Frontal cortex (tissue), 4 donors: ENCODE measurements around the gene SLC1A6. TPM values are rescaled to one million over a fixed set of nuclear protein-coding genes. Genes with fewer than 3 reads are reported as not detected.
A peak's percentile ranks its signal among the peaks of the same experiment; 100 is the strongest.
"Not testable (repeated sequence)": the region's sequence is repeated elsewhere in the genome, so short reads cannot be mapped to it uniquely, and the experiment has no call there.

Source experiments
- DNase-seq, 2 donors: peaks; one replicate each; pipeline ENCODE4 v3.0.0; 2012; ENCODE audit warnings: low spot score in 2 of 2
- FAIRE-seq: peaks from 2 replicates; lab custom pipeline; 2012; peaks lifted over from hg19 to GRCh38; lab: Jason Lieb, UNC
- total RNA-seq: library from RNA; depleted of rRNA; stranded (reverse); fragments of >200 nt; gene quantifications from one replicate; pipeline ENCODE4 v1.2.3, GENCODE V29; 2014
- donor health status: control.
- donor health status: control.
- donor health status: control.

Gene SLC1A6
- total RNA-seq, 1 donor from 2014 or later, result 54.6 TPM

DNA sequence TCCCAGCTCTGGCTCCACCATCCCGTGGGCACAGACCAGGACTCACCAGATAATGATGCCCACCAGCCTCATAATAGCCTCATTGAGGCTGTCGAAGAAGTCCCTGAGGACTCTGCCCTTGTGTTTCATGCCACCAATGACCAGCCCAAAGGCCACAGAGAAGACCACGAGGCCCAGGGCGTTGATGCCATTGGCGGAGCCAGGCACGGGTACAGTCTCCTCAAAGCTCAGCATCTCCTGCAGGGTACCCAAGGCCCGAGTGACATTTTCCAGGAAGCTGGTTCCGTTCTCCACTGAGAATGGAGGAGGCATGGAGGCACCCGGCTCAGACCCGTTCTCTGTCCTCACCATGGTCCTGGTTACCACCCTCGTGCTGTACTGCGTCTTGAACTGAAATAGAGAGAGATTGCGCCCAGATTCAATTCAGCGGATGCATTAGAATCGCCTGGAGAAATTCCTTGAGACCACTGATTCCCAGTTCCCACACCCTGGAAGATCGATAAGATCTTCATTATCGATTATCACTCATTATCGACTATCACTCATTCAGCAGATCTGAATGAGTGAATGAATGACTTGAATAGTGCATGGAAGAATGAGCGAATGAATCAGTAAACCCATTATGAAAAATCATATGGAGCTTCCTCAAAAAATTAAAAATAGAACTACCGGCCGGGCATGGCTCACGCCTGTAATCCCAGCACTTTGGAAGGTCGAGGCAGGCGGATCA is 17.5 kb downstream of the SLC1A6 start:
- FAIRE-seq (no peak), DNase-seq (no peak)

DNA sequence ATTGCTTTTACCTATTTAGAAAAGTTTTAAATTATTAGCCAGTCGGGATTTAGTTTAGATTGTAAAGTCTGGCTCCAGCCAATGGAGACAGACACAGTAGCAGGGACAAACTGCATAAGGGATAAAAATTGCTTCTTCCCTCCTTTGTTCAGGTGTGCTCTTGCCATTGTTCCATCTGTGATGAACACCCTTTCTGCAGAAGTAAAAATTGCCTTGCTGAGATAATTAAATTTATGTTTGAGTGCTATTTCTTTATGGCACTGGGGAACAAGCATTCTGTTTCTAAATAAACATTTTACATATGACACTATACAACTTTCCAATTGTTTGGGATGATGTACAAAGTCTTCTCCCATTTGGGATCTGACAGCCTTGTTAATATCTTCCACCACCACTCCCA is 20.4 kb downstream of the SLC1A6 start:
- DNase-seq (no peak), FAIRE-seq (no peak)

DNA sequence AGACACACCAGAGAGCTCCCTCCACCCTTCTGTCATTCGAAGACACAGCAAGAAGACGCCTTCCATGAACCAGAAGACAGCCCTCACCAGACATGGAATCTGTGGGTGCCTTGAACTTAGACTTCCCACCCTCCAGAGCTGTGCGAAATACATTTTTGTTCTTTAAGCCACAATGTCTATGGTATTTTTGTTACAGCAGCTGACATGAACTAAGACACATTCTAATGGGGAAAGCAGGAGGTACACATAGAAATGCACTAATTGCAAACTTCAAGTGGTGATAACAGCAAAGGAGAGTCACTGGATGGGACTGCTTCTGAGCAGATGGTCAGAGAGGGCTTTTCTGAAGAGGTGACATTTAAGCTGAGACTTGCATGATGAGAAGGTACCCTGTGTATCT is 22.2 kb downstream of the SLC1A6 start:
- FAIRE-seq (no peak), DNase-seq (no peak)

DNA sequence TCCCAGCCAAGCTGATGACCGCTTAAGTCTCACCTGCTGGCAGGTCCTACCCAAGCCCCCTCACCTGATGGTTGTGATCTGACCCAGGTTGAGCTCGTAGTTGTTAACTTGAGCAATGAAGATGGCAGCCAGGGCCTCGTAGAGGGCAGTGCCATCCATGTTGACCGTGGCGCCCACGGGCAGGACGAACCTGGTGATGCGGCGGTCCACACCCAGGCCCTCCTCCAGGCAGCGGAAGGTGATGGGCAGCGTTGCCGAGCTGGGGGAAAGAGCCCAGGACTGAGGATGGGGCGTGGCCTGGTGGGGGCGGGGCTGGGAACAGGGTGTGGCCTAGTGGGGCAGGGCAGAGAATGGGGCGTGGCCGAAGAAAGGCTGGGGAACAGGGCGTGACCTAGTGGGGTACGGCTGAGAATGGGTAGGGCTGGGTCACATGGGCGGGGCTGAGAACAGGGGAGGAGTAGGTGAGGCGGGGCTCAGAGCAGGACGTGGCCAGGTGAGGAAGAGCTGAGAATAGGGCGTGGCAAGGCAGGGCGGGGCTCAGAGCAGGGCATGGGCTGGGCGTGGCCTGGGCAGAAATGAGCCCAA is 25.5 kb downstream of the SLC1A6 start:
- FAIRE-seq (no peak), DNase-seq (no peak)

DNA sequence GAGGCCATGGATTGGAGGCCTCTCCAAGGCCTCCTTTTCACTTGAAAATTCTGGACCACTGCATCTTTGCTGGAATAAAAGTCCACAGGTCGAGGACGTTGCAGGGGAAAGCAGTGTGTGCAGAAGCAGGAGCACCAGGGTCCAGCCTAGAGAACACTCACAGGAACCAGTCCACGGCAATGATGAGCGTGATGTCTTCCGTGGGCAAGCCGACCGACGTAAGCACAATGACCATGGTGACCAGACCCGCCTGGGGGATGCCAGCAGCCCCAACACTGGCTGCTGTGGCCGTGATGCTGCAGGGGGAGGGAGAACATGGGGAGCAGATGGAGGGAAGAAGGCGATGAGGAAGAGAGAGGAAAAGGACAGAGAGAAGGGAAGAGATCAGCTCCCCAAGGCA is 26.9 kb downstream of the SLC1A6 start:
- FAIRE-seq, result no peak
- no peak for DNase-seq

GRCh38 chr19:14950421-14950820 is 29.2 kb downstream of the SLC1A6 start:
- FAIRE-seq (no peak), DNase-seq (no peak)

DNA sequence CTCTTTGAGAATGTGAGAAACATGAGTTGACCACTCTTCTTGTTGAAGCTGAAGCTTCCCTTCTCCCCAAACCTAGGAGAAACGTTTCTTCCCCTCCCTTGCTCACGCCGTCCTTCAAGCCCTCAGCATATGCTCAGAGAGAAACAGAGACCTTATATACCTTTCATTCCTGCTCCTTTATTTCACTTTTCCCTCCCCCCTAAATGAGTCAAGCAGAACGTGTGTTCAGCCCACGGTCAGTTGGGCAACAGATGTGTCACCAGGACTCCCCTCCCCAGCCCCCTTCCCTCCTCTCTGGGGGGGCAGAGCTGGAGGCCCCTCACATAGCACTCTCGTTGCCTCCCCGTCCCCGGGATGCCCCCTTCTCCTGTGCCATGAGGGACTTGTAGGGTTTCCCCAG is 29.8 kb downstream of the SLC1A6 start:
- DNase-seq, result no peak
- no peak for FAIRE-seq

- DNase-seq, FAIRE-seq: not testable (repeated sequence)
These were observed 30.3 kb downstream of the SLC1A6 start for GRCh38 chr19:14949413-14949812.

- no peak for DNase-seq
- FAIRE-seq, result no peak
These were observed 35.2 kb downstream of the SLC1A6 start for GRCh38 chr19:14944456-14944855.

- FAIRE-seq (no peak), DNase-seq (peak in 1 of 2 donors; percentile 24)
These were observed 36.1 kb downstream of the SLC1A6 start for GRCh38 chr19:14943601-14944000.

- FAIRE-seq (no peak), DNase-seq (no peak)
These were observed 38.5 kb downstream of the SLC1A6 start, which contains the start of gene OR7C2 for GRCh38 chr19:14941189-14941588. Gene OR7C2, plus strand, starts transcription at chr19:14941489. Its CDS starts 0 bp downstream, at chr19:14941489.

DNA sequence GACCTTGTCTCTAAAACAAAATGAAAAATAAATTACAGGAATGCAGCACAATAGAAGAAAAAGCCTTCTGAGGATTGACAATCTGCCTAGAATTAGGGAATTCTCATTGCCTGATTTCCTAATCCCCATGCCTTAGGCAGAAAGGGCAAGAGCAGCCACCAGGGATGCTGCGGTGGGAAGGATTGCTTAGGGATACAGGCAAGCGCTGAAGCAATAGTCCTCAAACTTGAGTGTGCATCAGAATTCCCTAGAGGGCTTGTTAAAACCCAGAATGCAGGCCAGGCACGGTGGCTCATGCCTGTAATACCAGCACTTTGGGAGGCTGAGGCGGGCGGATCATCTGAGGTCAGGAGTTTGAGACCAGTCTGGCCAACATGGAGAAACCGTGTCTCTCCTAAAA is 39.4 kb downstream of the SLC1A6 start:
- FAIRE-seq, result no peak
- no peak for DNase-seq

GRCh38 chr19:14933506-14933905 is 46.2 kb downstream of the SLC1A6 start:
- FAIRE-seq, result no peak
- no peak for DNase-seq

- no peak for FAIRE-seq
- DNase-seq, result no peak
These were observed 62.8 kb downstream of the SLC1A6 start for GRCh38 chr19:14916848-14917247.

- no peak for FAIRE-seq
- DNase-seq, result no peak
These were observed 64.5 kb downstream of the SLC1A6 start for GRCh38 chr19:14915116-14915515.

- DNase-seq (no peak), FAIRE-seq (no peak)
These were observed 73.0 kb downstream of the SLC1A6 start for GRCh38 chr19:14906711-14907110.

DNA sequence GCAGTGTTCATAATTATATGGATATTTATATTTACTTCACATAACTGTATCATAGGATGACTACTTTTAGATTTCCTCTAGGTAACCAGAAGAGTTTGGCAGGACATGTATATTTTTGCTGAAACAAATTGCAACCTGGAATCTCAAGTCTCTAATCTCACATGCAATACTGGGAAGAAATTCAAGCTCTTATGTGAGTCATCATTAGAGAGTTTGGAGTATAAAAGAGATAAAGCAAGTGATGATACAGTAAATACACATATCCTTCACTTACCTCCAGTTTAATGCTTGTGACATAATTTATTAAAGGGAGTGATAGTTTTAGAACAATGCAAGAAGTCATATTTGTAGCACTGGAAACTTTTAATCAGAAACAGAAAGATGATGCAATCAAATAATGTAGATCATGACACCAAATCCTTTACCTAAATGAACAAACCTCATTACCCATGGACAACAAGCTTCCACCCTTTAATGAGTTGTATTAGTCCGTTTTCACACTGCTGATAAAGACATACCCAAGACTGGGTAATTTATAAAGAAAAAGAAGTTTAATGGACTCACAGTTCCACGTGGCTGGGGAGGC is 77.9 kb downstream of the SLC1A6 start:
- no peak for FAIRE-seq
- no peak for DNase-seq
